Measurements from ENCODE around the gene XXYLT1. TPM values are rescaled to one million over a fixed set of nuclear protein-coding genes. Genes with fewer than 3 reads are reported as not detected.
"Not testable (repeated sequence)": the region's sequence is repeated elsewhere in the genome, so short reads cannot be mapped to it uniquely, and the experiment has no call there.

Gene XXYLT1
- total RNA-seq, 1 experiment from 2014 or later: 53.9 TPM

DNA sequence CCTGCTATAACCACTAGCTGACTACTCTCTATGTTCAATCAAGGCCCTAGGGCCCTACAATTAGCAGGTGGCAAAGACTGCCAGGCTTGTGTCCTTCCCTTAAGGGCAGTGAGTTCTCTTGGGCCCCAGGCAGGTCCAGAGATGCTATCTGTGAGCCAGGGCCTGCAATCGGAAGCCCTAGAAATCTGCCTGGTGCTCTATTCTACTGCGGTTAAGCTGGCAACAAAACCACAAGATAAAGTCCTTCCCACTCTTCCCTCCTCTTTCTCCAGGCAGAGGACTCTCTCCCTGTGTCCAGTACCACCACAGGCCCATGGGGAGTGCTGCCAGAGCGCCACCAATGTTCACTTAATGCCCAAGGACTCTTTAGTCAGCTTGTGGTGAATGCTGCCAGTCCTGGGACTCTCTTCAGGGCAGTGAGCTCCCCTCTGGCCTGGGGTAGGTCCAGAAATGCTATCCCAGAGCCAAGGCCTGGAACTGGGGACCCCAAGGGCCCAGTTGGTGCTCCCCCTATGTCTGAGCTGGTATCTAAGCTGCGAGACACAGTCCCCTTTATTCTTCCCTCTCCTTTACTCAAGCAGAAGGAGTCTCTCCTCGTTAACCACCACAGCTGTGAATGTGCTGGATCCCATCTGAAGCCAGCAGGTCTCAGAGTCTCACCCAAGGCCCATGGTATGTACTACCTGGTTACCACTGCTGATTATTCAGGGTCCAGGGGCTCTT is 34.7 kb downstream of the XXYLT1 start:
- Histone ChIP-seq H3K9me3 (ENCODE audit: low read depth, low read length, poor library complexity, severe bottlenecking) (no peaks in the 10 kb centered on the region), H3K4me3 (ENCODE audit: low read depth, low read length, poor library complexity, severe bottlenecking) (no peak overlapping the region), H3K27me3 (replicated peaks; ENCODE audit: insufficient read depth, low read depth, low read length, poor library complexity) (no peaks in the 10 kb centered on the region), H3K36me3 (ENCODE audit: insufficient read depth, low read length, poor library complexity, severe bottlenecking) (no peaks in the 10 kb centered on the region), H3K4me1 (ENCODE audit: insufficient read depth, low read length, poor library complexity, severe bottlenecking) (no peaks in the 10 kb centered on the region), H3K27ac (ENCODE audit: low read depth, low read length, poor library complexity, severe bottlenecking) (no peak overlapping the region)
- intact Hi-C loops (cut with micrococcal nuclease; ENCODE audit: unreplicated experiment): no loop called here
- POLR2A ChIA-PET (ENCODE audit: low non-redundant PET): no interaction called here
- no TSS peak for BruUV-seq (replicated peaks)
- CTCF ChIA-PET: no interaction called here
- TF ChIP-seq, protein P1, sequence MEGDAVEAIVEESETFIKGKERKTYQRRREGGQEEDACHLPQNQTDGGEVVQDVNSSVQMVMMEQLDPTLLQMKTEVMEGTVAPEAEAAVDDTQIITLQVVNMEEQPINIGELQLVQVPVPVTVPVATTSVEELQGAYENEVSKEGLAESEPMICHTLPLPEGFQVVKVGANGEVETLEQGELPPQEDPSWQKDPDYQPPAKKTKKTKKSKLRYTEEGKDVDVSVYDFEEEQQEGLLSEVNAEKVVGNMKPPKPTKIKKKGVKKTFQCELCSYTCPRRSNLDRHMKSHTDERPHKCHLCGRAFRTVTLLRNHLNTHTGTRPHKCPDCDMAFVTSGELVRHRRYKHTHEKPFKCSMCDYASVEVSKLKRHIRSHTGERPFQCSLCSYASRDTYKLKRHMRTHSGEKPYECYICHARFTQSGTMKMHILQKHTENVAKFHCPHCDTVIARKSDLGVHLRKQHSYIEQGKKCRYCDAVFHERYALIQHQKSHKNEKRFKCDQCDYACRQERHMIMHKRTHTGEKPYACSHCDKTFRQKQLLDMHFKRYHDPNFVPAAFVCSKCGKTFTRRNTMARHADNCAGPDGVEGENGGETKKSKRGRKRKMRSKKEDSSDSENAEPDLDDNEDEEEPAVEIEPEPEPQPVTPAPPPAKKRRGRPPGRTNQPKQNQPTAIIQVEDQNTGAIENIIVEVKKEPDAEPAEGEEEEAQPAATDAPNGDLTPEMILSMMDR (conservative IDR thresholded peaks at IDR 0.05; ENCODE audit: low read depth, low read length): no peak
- no peak for TF ChIP-seq EZH2 (IDR thresholded peaks at IDR 0.05; ENCODE audit: borderline replicate concordance, low read depth, low read length, poor library complexity, severe bottlenecking)
- DNase-seq (ENCODE audit: low spot score): no peak

DNA sequence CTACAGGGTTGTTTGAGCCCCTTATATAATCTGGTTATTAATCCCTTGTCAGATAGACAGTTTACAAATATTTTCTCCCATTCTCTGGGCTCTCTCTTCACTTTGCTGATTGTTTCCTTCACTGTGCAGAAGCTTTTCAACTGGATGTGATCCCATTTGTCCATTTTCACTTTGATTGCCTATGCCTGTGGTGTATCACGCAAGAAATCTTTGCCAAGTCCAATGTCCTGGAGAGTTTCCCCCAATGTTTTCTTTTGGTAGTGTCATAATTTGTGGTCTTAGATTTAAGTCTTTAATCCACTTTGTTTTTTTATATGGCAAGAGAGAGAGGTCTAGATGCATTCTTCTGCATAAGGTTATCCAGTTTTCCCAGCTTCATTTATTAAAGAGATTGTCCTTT is 40.7 kb downstream of the XXYLT1 start:
- POLR2A ChIA-PET (ENCODE audit: low non-redundant PET): no interaction called here
- TF ChIP-seq, protein P1 (conservative IDR thresholded peaks at IDR 0.05; ENCODE audit: low read depth, low read length): no peak
- TF ChIP-seq EZH2 (IDR thresholded peaks at IDR 0.05; ENCODE audit: borderline replicate concordance, low read depth, low read length, poor library complexity, severe bottlenecking): no peak
- CTCF ChIA-PET: no interaction called here
- Histone ChIP-seq H3K4me3 (ENCODE audit: low read depth, low read length, poor library complexity, severe bottlenecking) (no peak overlapping the region), H3K27me3 (replicated peaks; ENCODE audit: insufficient read depth, low read depth, low read length, poor library complexity) (no peaks in the 10 kb centered on the region), H3K36me3 (ENCODE audit: insufficient read depth, low read length, poor library complexity, severe bottlenecking) (peaks cover 9% of the 10 kb centered on the region), H3K27ac (ENCODE audit: low read depth, low read length, poor library complexity, severe bottlenecking) (no peak overlapping the region), H3K9me3 (ENCODE audit: low read depth, low read length, poor library complexity, severe bottlenecking) (no peaks in the 10 kb centered on the region), H3K4me1 (ENCODE audit: insufficient read depth, low read length, poor library complexity, severe bottlenecking) (no peaks in the 10 kb centered on the region)
- no peak for DNase-seq (ENCODE audit: low spot score)
- intact Hi-C loops (cut with micrococcal nuclease; ENCODE audit: unreplicated experiment): no loop called here
- BruUV-seq (replicated peaks): no TSS peak

- Histone ChIP-seq H3K4me1 (ENCODE audit: insufficient read depth, low read length, poor library complexity, severe bottlenecking) (peaks cover 11% of the 10 kb centered on the region), H3K36me3 (ENCODE audit: insufficient read depth, low read length, poor library complexity, severe bottlenecking) (peaks cover 10% of the 10 kb centered on the region)
- POLR2A ChIA-PET (ENCODE audit: low non-redundant PET); CTCF ChIA-PET; BruUV-seq (replicated peaks); H3K9me3 ChIP-seq (ENCODE audit: low read depth, low read length, poor library complexity, severe bottlenecking); H3K27me3 ChIP-seq (replicated peaks; ENCODE audit: insufficient read depth, low read depth, low read length, poor library complexity); H3K4me3 ChIP-seq (ENCODE audit: low read depth, low read length, poor library complexity, severe bottlenecking); DNase-seq (ENCODE audit: low spot score); H3K27ac ChIP-seq (ENCODE audit: low read depth, low read length, poor library complexity, severe bottlenecking); intact Hi-C loops (cut with micrococcal nuclease; ENCODE audit: unreplicated experiment): not testable (repeated sequence)
Measured at GRCh38 chr3:195228886-195229285, 42.1 kb downstream of the XXYLT1 start.

DNA sequence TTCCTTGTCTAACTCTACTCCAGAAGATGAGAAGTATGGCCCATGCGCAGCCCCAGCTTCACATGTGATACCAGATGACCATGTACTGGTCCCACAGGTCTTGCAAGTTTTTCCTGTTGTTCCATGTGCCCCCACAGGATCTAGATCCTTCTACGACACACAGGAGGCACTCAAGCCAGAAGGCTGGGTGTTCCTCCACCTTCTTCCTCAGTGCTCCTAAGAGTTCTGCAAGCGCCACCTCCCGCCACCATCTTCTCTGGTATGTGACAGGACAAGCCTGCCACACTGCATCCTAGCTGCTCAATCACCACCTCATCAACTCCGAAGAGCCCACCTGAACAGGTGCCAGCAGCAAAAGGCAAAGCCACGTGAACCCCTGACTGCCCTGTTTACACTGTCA is 43.1 kb downstream of the XXYLT1 start:
- Histone ChIP-seq H3K27me3 (replicated peaks; ENCODE audit: insufficient read depth, low read depth, low read length, poor library complexity) (no peaks in the 10 kb centered on the region), H3K4me3 (ENCODE audit: low read depth, low read length, poor library complexity, severe bottlenecking) (no peak overlapping the region), H3K4me1 (ENCODE audit: insufficient read depth, low read length, poor library complexity, severe bottlenecking) (peaks cover 21% of the 10 kb centered on the region), H3K9me3 (ENCODE audit: low read depth, low read length, poor library complexity, severe bottlenecking) (no peaks in the 10 kb centered on the region), H3K27ac (ENCODE audit: low read depth, low read length, poor library complexity, severe bottlenecking) (peak overlapping the region; percentile 11), H3K36me3 (ENCODE audit: insufficient read depth, low read length, poor library complexity, severe bottlenecking) (peaks cover 10% of the 10 kb centered on the region)
- no peak for TF ChIP-seq EZH2 (IDR thresholded peaks at IDR 0.05; ENCODE audit: borderline replicate concordance, low read depth, low read length, poor library complexity, severe bottlenecking)
- TF ChIP-seq, protein P1 (conservative IDR thresholded peaks at IDR 0.05; ENCODE audit: low read depth, low read length): no peak
- ChIA-PET POLR2A (ENCODE audit: low non-redundant PET) (no interaction called here), CTCF (no interaction called here)
- intact Hi-C loops (cut with micrococcal nuclease; ENCODE audit: unreplicated experiment): no loop called here
- BruUV-seq (replicated peaks): no TSS peak
- no peak for DNase-seq (ENCODE audit: low spot score)
